Measurements from ENCODE around the gene ZC3H12C.
"Not testable (repeated sequence)": the region's sequence is repeated elsewhere in the genome, so short reads cannot be mapped to it uniquely, and the experiment has no call there.

Gene ZC3H12C

GRCh38 chr11:110185121-110185591 is 92.0 kb downstream of the ZC3H12C start:
- DNase-seq (ENCODE audit: low read depth) = peak; percentile 69

DNA sequence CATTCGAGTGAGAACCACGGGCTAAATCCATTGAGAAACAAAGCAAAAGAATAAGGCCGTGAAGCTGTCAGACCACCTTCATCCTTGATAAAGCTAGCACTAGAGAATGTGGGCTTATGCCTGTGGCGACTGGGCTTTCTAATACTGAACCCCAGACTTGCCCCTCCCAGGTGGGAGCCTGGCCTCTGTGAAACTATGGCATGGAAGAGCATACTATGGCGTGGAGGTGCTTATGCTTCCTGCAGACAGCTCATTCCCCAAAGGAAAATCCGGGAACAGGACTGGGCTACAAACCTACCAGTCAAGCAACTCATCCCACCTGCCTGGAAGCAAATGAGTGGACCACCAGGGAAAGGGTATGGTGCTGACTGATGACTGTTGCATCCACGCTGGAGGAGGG is 92.4 kb downstream of the ZC3H12C start:
- DNase-seq (ENCODE audit: low read depth) = no peak

- no peak for DNase-seq (ENCODE audit: low read depth)
These were observed 93.3 kb downstream of the ZC3H12C start for GRCh38 chr11:110186456-110186855.

DNA sequence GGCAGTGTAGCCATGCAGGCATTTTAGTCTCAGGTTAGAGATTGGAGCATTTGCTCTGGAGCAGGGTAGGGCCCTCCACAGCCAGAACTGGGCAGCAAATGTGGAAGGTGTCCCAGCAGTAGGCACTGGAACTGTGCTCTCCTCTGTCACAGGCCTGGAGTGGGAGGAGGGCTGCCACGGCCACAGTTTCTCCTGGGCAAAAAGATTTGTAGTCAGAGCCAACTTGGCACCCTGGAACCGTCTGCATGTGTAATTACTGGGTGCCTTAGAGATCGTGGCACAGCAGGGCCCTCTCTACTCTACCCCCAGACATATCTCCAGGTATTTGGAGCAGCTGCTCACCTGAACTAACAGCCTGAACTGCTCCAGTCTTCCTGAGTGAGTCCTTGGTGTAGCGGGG is 93.7 kb downstream of the ZC3H12C start:
- no peak for DNase-seq (ENCODE audit: low read depth)

- DNase-seq (ENCODE audit: low read depth) = no peak
These were observed 94.5 kb downstream of the ZC3H12C start for GRCh38 chr11:110187731-110188130.

GRCh38 chr11:110190885-110191284 is 97.7 kb downstream of the ZC3H12C start:
- DNase-seq (ENCODE audit: low read depth) = no peak

DNA sequence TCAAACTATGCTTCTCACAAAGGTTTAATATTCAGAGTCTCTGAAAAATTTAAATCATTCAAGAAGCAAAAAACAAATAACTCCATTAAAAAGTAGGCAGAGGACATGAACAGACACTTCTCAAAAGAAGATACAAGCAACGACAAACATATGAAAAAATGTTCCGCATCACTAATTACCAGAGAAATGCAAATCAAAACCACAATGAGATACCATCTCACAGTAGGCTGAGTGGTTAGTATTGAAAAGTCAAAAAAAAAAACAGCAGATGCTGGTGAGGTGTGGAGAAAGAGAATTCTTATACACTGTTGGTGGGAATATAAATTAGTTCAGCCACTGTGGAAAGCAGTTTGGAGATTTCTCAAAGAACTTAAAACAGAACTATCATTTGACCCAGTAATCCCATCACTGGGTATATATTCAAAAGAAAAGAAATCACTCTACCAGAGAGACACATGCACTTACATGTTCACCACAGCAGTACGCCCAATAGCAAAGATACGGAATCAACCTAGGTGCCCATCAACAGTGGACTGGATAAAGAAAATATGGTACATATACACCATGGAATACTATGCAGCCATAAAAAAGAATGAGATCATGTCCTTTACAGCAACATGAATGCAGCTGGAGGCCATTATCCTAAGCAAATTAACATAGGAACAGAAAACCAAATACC is 99.6 kb downstream of the ZC3H12C start:
- DNase-seq (ENCODE audit: low read depth) = not testable (repeated sequence)

- DNase-seq (ENCODE audit: low read depth) = peak; percentile 67
These were observed 101.1 kb downstream of the ZC3H12C start for GRCh38 chr11:110194211-110194766.

- DNase-seq (ENCODE audit: low read depth) = peak; percentile 84
These were observed 103.1 kb downstream of the ZC3H12C start for GRCh38 chr11:110196241-110196754.

GRCh38 chr11:110196884-110197420 is 103.8 kb downstream of the ZC3H12C start:
- no peak for DNase-seq (ENCODE audit: low read depth)

GRCh38 chr11:110198031-110198729 is 105.0 kb downstream of the ZC3H12C start:
- DNase-seq (ENCODE audit: low read depth) = no peak

DNA sequence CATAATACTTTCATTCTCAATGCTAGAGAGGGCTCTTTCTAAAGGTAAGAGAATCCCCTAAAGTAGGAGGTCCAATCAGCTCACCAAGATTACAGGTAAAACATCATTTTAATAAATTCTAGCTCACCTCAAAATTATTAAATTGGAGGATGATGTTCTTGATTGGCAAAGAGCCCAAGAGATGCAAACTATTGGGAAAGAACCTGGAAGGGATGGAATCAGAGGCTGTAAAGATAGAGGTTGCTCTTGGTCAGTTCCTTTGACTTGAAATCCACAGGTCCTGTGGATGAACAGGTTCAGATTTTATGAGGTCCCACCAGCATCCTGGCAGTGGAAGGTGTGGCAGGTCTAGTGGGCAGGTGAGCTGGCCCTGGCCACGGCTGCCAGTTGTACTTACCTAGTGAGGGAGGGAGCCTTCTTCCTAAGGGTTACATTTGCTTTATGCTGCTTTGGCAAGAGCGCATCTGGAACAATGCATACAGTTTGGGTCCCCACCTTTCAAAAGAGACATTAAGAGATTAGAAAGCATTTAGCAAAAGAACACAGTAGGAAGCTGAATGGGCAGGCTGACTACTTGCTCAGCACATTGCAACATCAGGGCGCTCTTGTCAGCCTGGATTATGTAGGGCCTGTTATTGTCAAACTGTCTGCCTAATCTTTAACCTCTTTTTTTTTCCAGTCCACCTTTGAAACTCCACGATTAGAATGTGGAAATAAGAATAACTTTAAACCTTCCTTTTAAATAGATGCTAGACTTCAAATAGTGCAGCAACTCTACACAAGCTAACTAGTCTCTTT is 106.2 kb downstream of the ZC3H12C start:
- no peak for DNase-seq (ENCODE audit: low read depth)

DNA sequence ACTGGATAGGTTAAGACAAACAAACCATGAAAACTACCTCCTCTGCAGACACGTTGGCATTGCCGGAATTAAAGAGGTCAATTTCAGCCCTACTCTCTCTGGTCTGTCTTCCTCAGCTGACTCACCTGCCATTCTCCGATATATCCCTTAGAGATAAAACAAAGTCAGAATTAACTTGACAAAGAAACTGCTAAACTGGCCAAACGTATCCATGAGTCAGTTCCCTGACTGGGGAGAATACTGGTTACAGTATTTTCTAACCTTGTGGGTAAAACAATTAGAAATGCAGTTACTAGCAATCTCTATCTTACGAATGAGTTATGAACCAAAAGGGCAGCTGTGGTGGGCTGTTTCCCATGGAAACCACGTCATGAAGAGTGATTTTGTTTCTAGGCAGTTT is 107.0 kb downstream of the ZC3H12C start:
- DNase-seq (ENCODE audit: low read depth) = no peak

GRCh38 chr11:110200836-110201235 is 107.6 kb downstream of the ZC3H12C start:
- no peak for DNase-seq (ENCODE audit: low read depth)

GRCh38 chr11:110207123-110207522 is 113.9 kb downstream of the ZC3H12C start:
- DNase-seq (ENCODE audit: low read depth) = no peak

- not testable (repeated sequence) for DNase-seq (ENCODE audit: low read depth)
These were observed 115.6 kb downstream of the ZC3H12C start for GRCh38 chr11:110208678-110209312.

GRCh38 chr11:110209313-110209694 is 116.1 kb downstream of the ZC3H12C start:
- not testable (repeated sequence) for DNase-seq (ENCODE audit: low read depth)

DNA sequence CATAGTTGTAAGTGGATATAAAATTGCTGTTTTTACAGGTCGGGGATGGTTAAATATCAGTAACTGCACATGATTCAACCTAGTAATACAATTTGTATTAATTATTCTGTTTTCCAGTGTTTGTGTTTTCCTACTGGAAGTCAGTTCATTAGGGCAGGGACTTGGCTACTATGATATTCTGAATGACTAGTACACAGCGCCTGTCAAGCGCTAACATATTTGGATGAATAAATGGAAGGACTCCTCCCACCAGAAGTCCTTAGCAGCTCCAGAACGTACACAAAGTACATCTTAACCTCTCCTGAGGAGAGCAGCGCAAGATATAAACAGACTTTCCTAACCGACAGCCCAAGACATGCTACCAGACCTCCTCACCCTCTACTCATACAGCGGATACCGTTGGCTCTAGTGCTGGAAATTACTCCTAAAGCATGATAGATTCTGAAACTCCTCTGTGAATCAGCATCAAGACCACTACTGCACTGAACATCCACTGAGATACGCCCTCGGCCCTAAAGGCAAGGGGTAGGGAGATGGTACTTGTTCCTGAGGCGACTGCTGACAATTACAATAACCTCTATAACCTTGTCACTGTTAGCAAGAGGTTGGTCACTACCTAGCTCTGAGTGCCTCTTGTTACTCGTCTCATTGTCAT is 124.2 kb downstream of the ZC3H12C start:
- no peak for DNase-seq (ENCODE audit: low read depth)

- DNase-seq (ENCODE audit: low read depth) = no peak
These were observed 124.7 kb downstream of the ZC3H12C start for GRCh38 chr11:110217936-110218335.

GRCh38 chr11:110219006-110219785 is 126.0 kb downstream of the ZC3H12C start:
- no peak for DNase-seq (ENCODE audit: low read depth)
